Gastroesophageal sphincter (tissue), 3 donors: ENCODE measurements around the gene ADGRG4.

Experiments used
- POLR2A ChIP-seq, 2 donors: fragments of 450-650 bp; IDR thresholded peaks; one replicate each; pipeline ENCODE4 v1.6.1; 2017; ENCODE audit warnings: antibody characterized with exemption in 2 of 2, mild to moderate bottlenecking in 2 of 2, moderate library complexity in 1 of 2
- TF ChIP-seq, protein P1 (sequence below), 4 experiments: fragments of 200-600 bp in 2 of 4; fragments of 450-650 bp in 2 of 4; sonication (generic) in 1 of 4; IDR thresholded peaks; one replicate each; pipeline ENCODE4 v1.5.1; 2017 to 2019; ENCODE audit warnings: antibody characterized with exemption in 4 of 4, mild to moderate bottlenecking in 2 of 4, moderate library complexity in 2 of 4

DNA sequence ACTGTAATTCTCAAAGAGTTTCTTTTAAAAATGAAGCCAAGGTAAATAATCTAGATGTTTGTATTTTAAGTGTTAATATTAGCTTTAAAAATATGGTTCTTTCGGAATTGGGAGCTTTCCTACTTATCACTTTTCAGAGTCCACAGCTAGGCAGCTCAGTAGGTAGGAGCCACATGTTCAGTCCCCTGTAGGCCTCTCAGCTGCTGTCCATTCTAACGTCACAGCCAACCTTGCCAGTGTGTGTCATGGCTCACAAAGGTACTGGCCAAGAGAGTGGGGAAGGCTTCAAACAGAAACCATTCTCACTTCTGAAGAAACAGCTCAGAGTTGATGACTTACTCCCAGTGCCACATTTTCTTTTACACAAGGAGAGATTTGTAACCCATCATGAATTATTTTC is 137.0 kb downstream of the ADGRG4 start:
- TF ChIP-seq, protein P1, sequence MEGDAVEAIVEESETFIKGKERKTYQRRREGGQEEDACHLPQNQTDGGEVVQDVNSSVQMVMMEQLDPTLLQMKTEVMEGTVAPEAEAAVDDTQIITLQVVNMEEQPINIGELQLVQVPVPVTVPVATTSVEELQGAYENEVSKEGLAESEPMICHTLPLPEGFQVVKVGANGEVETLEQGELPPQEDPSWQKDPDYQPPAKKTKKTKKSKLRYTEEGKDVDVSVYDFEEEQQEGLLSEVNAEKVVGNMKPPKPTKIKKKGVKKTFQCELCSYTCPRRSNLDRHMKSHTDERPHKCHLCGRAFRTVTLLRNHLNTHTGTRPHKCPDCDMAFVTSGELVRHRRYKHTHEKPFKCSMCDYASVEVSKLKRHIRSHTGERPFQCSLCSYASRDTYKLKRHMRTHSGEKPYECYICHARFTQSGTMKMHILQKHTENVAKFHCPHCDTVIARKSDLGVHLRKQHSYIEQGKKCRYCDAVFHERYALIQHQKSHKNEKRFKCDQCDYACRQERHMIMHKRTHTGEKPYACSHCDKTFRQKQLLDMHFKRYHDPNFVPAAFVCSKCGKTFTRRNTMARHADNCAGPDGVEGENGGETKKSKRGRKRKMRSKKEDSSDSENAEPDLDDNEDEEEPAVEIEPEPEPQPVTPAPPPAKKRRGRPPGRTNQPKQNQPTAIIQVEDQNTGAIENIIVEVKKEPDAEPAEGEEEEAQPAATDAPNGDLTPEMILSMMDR (IDR thresholded peaks at IDR 0.05), result no peak
- TF ChIP-seq POLR2A (IDR thresholded peaks at IDR 0.05), result no peak
